Neutrophil (primary cell): ENCODE results near the gene EPAS1.

Experiments used
- H3K27ac ChIP-seq: fragments of 200-600 bp; sonication (generic); 2 replicates; pipeline ENCODE4 v1.5.1; 2016; ENCODE audit warnings: mild to moderate bottlenecking, moderate library complexity
- H3K27me3 ChIP-seq: fragments of 200-600 bp; sonication (generic); 2 replicates; pipeline ENCODE4 v1.6.0; 2016; ENCODE audit warnings: mild to moderate bottlenecking
- H3K36me3 ChIP-seq: fragments of 200-600 bp; sonication (generic); 2 replicates; pipeline ENCODE4 v1.5.1; 2017
- H3K4me1 ChIP-seq, 2 experiments: fragments of 200-600 bp in 1 of 2; sonication (generic) in 1 of 2; 1 replicate in 1 of 2; 2 replicates in 1 of 2; pipeline versions ENCODE4 v1.5.1 to v1.6.1; 2013 to 2016; ENCODE audit warnings: low read depth in 1 of 2, low read length in 1 of 2, mild to moderate bottlenecking in 1 of 2, moderate library complexity in 1 of 2; ENCODE audit not compliant: control insufficient read depth in 1 of 2, insufficient read depth in 1 of 2
- H3K4me3 ChIP-seq, 2 experiments: fragments of 200-600 bp in 1 of 2; sonication (generic) in 1 of 2; 1 replicate in 1 of 2; 2 replicates in 1 of 2; pipeline ENCODE4 v1.5.1; 2013 to 2016; ENCODE audit warnings: low read depth in 1 of 2, low read length in 1 of 2, mild to moderate bottlenecking in 1 of 2, moderate library complexity in 1 of 2
- H3K9me3 ChIP-seq: fragments of 200-600 bp; sonication (generic); 2 replicates; pipeline ENCODE4 v1.5.1; 2016
- CTCF ChIP-seq: fragments of 200-600 bp; sonication (generic); IDR thresholded peaks from 2 replicates; pipeline ENCODE4 v1.5.1; 2016; ENCODE audit warnings: antibody characterized with exemption

EPAS1 gene

GRCh38 chr2:46373238-46373637, 76.0 kb downstream of the EPAS1 start:
- Histone ChIP-seq H3K27me3 (no peaks in the 10 kb centered on the region), H3K4me1 (peaks cover 6 to 7% of the 10 kb centered on the region in 2 experiments), H3K27ac (no peak overlapping the region), H3K36me3 (no peaks in the 10 kb centered on the region), H3K9me3 (no peaks in the 10 kb centered on the region), H3K4me3 (no peak overlapping the region)
- TF ChIP-seq CTCF = no peak

GRCh38 chr2:46375566-46376125, 78.4 kb downstream of the EPAS1 start:
- Histone ChIP-seq H3K9me3 (no peaks in the 10 kb centered on the region), H3K27me3 (no peaks in the 10 kb centered on the region), H3K36me3 (no peaks in the 10 kb centered on the region)

DNA sequence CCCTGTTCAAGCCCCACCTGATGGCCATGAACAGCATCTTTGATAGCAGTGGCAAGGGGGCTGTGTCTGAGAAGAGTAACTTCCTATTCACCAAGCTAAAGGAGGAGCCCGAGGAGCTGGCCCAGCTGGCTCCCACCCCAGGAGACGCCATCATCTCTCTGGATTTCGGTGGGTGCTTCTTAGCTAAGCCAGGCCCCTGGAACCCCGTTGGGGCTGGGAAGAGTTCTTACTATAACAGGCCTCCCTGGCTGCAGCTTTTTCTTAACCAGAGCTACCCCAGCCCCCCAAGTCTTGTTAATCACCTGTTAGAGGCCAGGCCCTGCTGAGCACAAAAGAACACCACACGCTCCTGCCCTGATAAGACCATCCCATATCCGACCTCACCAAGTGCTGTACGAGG, 79.4 kb downstream of the EPAS1 start:
- H3K36me3 ChIP-seq = no peaks in the 10 kb centered on the region
- no peaks in the 10 kb centered on the region for H3K9me3 ChIP-seq
- no peak overlapping the region for H3K27ac ChIP-seq
- H3K27me3 ChIP-seq = no peaks in the 10 kb centered on the region
- no peak for TF ChIP-seq CTCF
- H3K4me3 ChIP-seq = no peak overlapping the region
- no peaks in the 10 kb centered on the region for H3K4me1 ChIP-seq

More at GRCh38 chr2:46375566-46376125, 78.4 kb downstream of the EPAS1 start:
- no peak for TF ChIP-seq CTCF
- Histone ChIP-seq H3K4me3 (no peak overlapping the region), H3K27ac (no peak overlapping the region), H3K4me1 (no peaks in the 10 kb centered on the region)

DNA sequence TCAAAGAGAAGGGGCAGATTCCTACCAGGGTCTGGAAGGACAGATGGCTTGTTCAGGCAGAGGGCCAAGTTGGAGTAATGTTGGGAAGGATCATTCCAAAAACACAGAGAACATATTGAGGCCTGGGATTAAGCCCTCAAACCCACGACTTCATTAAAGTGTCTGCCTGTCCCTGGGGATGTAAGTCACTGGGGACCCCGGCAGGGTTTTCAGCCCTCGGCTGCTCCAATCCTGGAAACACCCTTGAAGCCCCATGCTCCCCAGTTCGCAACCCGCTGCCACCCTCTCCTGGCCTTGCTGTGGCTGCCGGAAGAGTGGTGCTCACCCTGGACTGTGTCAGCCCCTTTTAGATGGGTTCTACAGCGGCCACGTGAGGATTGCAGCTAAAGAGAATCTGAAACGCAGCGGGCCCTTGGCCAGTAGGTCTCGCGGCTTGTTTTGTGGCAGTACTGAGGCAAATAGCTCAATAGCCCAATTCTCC, 79.9 kb downstream of the EPAS1 start:
- Histone ChIP-seq H3K9me3 (no peaks in the 10 kb centered on the region), H3K27ac (no peak overlapping the region), H3K36me3 (no peaks in the 10 kb centered on the region), H3K4me1 (no peaks in the 10 kb centered on the region), H3K27me3 (no peaks in the 10 kb centered on the region), H3K4me3 (no peak overlapping the region)
- no peak for TF ChIP-seq CTCF

- H3K27me3 ChIP-seq = no peaks in the 10 kb centered on the region
- H3K36me3 ChIP-seq = no peaks in the 10 kb centered on the region
- no peaks in the 10 kb centered on the region for H3K9me3 ChIP-seq
- H3K27ac ChIP-seq = no peak overlapping the region
- no peak for TF ChIP-seq CTCF
- no peak overlapping the region for H3K4me3 ChIP-seq
- no peaks in the 10 kb centered on the region for H3K4me1 ChIP-seq
These were observed 80.7 kb downstream of the EPAS1 start for GRCh38 chr2:46377666-46378560.
